Choroid plexus epithelial cell (primary cell): ENCODE measurements around the gene PRSS22.

ENCODE experiments used
- DNase-seq: peaks from one replicate; pipeline ENCODE4 v3.0.0-alpha.2; 2010; ENCODE audit warnings: low read depth
- H3K4me3 ChIP-seq: 2 replicates; pipeline ENCODE4 v1.5.1; 2011; ENCODE audit warnings: low read depth, mild to moderate bottlenecking, control low read depth, low read length, moderate library complexity
- TF ChIP-seq, protein P1 (sequence below): conservative IDR thresholded peaks from 2 replicates; pipeline ENCODE4 v1.5.1; 2011; ENCODE audit warnings: low read depth, mild to moderate bottlenecking, control low read depth, inconsistent platforms, low read length, moderate library complexity

Gene PRSS22

GRCh38 chr16:2866431-2866830 lies 8.5 kb upstream of the PRSS22 start:
- TF ChIP-seq, protein P1, sequence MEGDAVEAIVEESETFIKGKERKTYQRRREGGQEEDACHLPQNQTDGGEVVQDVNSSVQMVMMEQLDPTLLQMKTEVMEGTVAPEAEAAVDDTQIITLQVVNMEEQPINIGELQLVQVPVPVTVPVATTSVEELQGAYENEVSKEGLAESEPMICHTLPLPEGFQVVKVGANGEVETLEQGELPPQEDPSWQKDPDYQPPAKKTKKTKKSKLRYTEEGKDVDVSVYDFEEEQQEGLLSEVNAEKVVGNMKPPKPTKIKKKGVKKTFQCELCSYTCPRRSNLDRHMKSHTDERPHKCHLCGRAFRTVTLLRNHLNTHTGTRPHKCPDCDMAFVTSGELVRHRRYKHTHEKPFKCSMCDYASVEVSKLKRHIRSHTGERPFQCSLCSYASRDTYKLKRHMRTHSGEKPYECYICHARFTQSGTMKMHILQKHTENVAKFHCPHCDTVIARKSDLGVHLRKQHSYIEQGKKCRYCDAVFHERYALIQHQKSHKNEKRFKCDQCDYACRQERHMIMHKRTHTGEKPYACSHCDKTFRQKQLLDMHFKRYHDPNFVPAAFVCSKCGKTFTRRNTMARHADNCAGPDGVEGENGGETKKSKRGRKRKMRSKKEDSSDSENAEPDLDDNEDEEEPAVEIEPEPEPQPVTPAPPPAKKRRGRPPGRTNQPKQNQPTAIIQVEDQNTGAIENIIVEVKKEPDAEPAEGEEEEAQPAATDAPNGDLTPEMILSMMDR = no peak
- DNase-seq = no peak

GRCh38 chr16:2865651-2866050 lies 7.7 kb upstream of the PRSS22 start:
- H3K4me3 ChIP-seq = no peak overlapping the region
- TF ChIP-seq, protein P1 = no peak
- DNase-seq = no peak

More at GRCh38 chr16:2866431-2866830, 8.5 kb upstream of the PRSS22 start:
- H3K4me3 ChIP-seq = no peak overlapping the region

DNA sequence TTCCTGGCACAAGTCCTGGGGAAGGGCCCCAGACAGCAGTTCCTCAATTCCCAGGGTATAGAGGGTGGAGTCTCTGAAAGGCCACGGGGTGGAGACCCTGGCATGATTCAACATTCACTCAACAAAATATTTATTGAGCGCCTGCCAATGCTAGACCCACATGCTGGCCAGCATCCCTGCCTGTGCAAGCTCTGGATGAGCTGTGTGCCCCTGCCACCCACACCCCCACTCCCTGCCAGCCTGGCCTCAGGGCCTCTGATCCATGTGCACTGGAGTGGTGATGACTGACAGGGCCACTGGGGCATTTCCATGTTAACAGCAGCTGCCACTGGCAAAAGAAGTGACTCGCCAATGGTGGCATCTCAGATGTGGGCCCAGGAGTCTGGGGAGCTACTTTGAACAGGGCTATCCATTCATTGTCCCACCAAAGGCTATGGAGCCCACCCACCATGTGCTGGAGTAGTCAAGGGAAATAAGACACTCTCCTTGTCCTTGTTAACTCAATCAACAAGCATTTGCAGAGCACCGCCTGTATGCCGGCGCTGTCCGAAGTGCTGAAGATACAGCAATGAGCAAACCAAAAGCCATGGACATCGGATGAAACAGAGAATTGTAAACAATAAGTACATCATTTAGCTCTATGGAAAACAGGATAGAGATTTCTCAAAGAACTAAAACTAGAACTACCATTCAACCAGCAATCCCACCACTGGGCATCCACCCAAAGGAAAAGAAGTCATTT lies 3.0 kb upstream of the PRSS22 start:
- no peak for DNase-seq
- no peak overlapping the region for H3K4me3 ChIP-seq
- TF ChIP-seq, protein P1 = no peak

- TF ChIP-seq, protein P1 = no peak
- H3K4me3 ChIP-seq = no peak overlapping the region
- DNase-seq = no peak
Measured at GRCh38 chr16:2859686-2860265, 1.8 kb upstream of the PRSS22 start.

GRCh38 chr16:2858245-2859025 lies 465 bp upstream of the PRSS22 start:
- no peak for DNase-seq
- H3K4me3 ChIP-seq = no peak overlapping the region
- TF ChIP-seq, protein P1 = no peak

GRCh38 chr16:2856686-2857450 lies 1.1 kb downstream of the PRSS22 start:
- no peak for DNase-seq
- TF ChIP-seq, protein P1 = no peak
- no peak overlapping the region for H3K4me3 ChIP-seq
